ENCODE results near the gene ANKRD27.

Gene ANKRD27

GRCh38 chr19:32649751-32650150 lies 25.2 kb downstream of the ANKRD27 start:
- peaks cover 18% of the 10 kb centered on the region for H3K36me3 ChIP-seq (replicated peaks)

GRCh38 chr19:32647361-32647760 lies 27.6 kb downstream of the ANKRD27 start:
- DNase-seq, result no peak
- peaks cover 34% of the 10 kb centered on the region for H3K36me3 ChIP-seq (replicated peaks)
- H3K4me3 ChIP-seq (ENCODE audit: low read depth, low read length), result no peak overlapping the region
- TF ChIP-seq, protein P1, sequence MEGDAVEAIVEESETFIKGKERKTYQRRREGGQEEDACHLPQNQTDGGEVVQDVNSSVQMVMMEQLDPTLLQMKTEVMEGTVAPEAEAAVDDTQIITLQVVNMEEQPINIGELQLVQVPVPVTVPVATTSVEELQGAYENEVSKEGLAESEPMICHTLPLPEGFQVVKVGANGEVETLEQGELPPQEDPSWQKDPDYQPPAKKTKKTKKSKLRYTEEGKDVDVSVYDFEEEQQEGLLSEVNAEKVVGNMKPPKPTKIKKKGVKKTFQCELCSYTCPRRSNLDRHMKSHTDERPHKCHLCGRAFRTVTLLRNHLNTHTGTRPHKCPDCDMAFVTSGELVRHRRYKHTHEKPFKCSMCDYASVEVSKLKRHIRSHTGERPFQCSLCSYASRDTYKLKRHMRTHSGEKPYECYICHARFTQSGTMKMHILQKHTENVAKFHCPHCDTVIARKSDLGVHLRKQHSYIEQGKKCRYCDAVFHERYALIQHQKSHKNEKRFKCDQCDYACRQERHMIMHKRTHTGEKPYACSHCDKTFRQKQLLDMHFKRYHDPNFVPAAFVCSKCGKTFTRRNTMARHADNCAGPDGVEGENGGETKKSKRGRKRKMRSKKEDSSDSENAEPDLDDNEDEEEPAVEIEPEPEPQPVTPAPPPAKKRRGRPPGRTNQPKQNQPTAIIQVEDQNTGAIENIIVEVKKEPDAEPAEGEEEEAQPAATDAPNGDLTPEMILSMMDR (IDR thresholded peaks at IDR 0.05; ENCODE audit: low read depth, low read length, missing control alignments), result no peak
- H3K27me3 ChIP-seq (replicated peaks), result no peaks in the 10 kb centered on the region
- in situ Hi-C loops (cut with HindIII; ENCODE audit: low pct_ligation_motif_present, low sequenced_read_pairs), result no loop called here
- no peak overlapping the region for H3K27ac ChIP-seq

More at GRCh38 chr19:32649751-32650150, 25.2 kb downstream of the ANKRD27 start:
- H3K27ac ChIP-seq, result no peak overlapping the region
- H3K4me3 ChIP-seq (ENCODE audit: low read depth, low read length), result no peak overlapping the region
- no peak for DNase-seq
- no peaks in the 10 kb centered on the region for H3K27me3 ChIP-seq (replicated peaks)
- TF ChIP-seq, protein P1 (IDR thresholded peaks at IDR 0.05; ENCODE audit: low read depth, low read length, missing control alignments), result no peak
- in situ Hi-C loops (cut with HindIII; ENCODE audit: low pct_ligation_motif_present, low sequenced_read_pairs), result no loop called here

DNA sequence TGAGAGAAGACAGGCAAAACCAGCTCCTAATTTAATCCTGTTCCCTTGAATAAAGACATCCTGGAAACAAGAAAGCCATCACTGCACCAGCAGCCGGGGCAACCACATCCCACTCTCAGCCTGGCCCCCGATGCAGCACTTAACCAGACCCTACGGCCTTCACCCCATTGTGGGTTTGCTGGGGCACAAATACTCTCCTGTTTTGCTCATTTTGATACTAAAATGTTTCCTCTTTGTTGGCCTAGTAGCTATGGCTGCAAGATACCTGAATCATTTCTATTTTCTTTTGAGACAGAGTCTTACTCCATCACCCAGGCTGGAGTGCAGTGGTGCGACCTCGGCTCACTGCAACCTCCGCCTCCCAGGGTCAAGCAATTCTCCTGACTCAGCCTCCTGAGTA lies 28.4 kb downstream of the ANKRD27 start:
- Histone ChIP-seq H3K36me3 (replicated peaks) (peaks cover 41% of the 10 kb centered on the region), H3K27ac (no peak overlapping the region), H3K4me3 (ENCODE audit: low read depth, low read length) (no peak overlapping the region), H3K27me3 (replicated peaks) (no peaks in the 10 kb centered on the region)
- DNase-seq, result no peak
- in situ Hi-C loops (cut with HindIII; ENCODE audit: low pct_ligation_motif_present, low sequenced_read_pairs), result no loop called here
- TF ChIP-seq, protein P1 (IDR thresholded peaks at IDR 0.05; ENCODE audit: low read depth, low read length, missing control alignments), result no peak

DNA sequence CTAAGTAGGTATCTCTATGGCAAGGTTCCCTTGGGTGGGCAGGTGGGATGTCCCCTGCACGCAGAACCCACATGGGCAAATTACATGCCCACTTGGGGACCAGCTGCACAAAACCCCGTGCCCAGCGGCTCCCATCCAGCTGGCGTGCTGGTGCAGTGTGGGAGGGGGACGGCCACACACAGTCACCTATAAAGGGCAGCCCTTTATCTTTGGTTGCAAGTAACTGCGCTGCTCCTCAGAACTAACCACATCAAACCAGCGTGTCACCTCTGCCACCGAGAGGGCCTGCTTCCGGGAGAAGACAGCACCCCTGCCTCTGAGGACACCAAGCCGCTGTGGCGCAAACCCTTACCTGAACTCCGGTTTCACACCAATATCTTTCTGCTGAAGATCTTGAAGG lies 32.2 kb downstream of the ANKRD27 start:
- in situ Hi-C loops (cut with HindIII; ENCODE audit: low pct_ligation_motif_present, low sequenced_read_pairs), result no loop called here
- Histone ChIP-seq H3K27me3 (replicated peaks) (no peaks in the 10 kb centered on the region), H3K4me3 (ENCODE audit: low read depth, low read length) (no peak overlapping the region), H3K36me3 (replicated peaks) (peaks cover 57% of the 10 kb centered on the region), H3K27ac (no peak overlapping the region)
- no peak for DNase-seq
- TF ChIP-seq, protein P1 (IDR thresholded peaks at IDR 0.05; ENCODE audit: low read depth, low read length, missing control alignments), result no peak

- Histone ChIP-seq H3K4me3 (ENCODE audit: low read depth, low read length) (no peak overlapping the region), H3K27me3 (replicated peaks) (no peaks in the 10 kb centered on the region), H3K36me3 (replicated peaks) (peaks cover 49% of the 10 kb centered on the region), H3K27ac (no peak overlapping the region)
- no peak for DNase-seq
- in situ Hi-C loops (cut with HindIII; ENCODE audit: low pct_ligation_motif_present, low sequenced_read_pairs), result no loop called here
- TF ChIP-seq, protein P1 (IDR thresholded peaks at IDR 0.05; ENCODE audit: low read depth, low read length, missing control alignments), result no peak
These were observed 36.4 kb downstream of the ANKRD27 start for GRCh38 chr19:32638625-32639024.

- in situ Hi-C loops (cut with HindIII; ENCODE audit: low pct_ligation_motif_present, low sequenced_read_pairs), result no loop called here
- Histone ChIP-seq H3K4me3 (ENCODE audit: low read depth, low read length) (no peak overlapping the region), H3K27ac (no peak overlapping the region), H3K36me3 (replicated peaks) (peaks cover 39% of the 10 kb centered on the region), H3K27me3 (replicated peaks) (no peaks in the 10 kb centered on the region)
- TF ChIP-seq, protein P1 (IDR thresholded peaks at IDR 0.05; ENCODE audit: low read depth, low read length, missing control alignments), result no peak
- DNase-seq, result no peak
These were observed 37.5 kb downstream of the ANKRD27 start for GRCh38 chr19:32637480-32637879.

Data from brain microvascular endothelial cell (primary cell).